HG02763 (cell line): ENCODE measurements around the gene RTL9.
"Not testable (repeated sequence)": the region's sequence is repeated elsewhere in the genome, so short reads cannot be mapped to it uniquely, and the experiment has no call there.

Experiments used
- ATAC-seq: cut with Tn5 transposase; IDR thresholded peaks from one replicate; pipeline ENCODE4 v1.9.1; 2021; ENCODE audit warnings: mild to moderate bottlenecking, moderate library complexity; ENCODE audit not compliant: unreplicated experiment

The RTL9 gene

DNA sequence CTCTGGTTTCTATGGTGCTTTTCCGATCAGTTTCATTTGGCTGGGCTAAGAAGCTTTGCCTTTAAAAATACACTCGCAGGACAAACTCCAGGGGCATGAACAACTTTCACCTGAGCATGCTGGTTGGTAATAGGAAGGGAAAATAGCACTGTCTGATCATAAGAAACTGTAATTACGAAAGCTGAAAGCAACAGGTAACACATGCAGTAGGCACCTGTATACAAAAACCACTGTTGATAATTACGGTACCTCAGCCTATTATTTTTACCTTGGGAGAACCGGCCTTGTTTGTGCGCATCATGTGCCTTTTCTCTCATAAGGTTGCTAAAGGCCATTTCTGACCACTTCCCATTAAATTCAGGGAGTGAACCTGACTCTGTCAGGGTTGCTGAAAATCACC lies 45.7 kb downstream of the RTL9 start:
- no peak for ATAC-seq

DNA sequence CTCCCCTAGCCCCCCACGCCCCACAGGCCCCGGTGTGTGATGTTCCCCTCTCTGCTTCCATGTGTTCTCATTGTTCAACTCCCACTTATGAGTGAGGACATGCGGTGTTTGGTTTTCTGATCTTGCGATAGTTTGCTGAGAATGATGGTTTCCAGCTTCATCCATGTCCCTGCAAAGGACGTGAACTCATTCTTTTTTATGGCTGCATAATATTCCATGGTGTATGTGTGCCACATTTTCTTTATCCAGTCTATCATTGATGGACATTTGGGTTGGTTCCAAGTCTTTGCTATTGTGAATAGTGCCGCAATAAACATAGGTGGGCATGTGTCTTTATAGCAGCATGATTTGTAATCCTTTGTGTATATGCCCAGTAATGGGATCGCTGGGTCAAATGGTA lies 47.6 kb downstream of the RTL9 start:
- not testable (repeated sequence) for ATAC-seq

DNA sequence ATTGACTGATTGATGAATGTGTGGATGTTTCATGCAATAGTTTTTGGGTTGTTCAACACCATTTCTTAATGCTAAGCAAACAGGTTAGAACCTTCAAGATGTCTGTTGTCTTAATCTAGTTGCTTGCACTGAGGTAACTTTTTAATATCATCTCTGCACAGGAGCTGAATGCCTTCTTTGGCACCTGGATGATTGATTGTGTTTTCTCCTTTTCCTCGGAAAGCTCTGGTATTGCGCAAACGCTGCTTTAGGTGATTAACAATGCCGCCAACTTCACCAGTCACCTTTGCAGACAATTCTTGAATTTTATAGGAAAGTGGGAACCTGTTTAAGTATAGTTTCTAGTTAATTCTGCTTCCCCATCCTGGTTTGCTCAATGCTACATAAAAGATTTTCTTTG lies 48.2 kb downstream of the RTL9 start:
- ATAC-seq, result no peak

DNA sequence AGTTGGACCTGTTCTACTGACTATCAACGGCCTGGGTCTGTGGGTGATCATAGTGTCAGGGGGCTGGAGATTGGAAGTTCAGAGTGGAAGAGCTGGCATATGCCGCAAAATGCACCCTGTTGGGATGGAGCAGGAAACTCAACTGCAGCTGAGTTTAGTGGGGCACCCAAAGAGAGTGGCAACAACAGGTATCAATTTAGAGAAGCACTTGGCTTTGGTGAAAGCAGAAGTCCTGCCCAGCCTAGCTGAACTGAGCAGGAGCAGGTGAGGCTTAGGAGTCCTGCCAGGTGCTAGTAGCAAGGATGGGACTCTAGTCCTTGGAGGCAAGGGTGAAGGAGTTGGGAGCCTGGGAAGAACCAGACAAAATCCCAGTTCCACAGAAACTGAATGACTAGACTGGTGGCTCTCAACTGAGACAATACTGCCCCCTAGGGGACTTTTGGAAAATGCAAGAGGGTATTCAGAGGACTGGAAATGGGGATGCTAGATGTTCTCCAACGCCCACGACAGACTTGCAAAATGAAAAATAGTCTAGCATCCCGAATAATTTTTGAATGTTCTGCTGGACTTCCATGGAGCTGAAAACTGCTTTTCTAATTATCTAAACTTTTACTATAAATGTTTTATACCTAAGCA lies 49.4 kb downstream of the RTL9 start:
- peak; percentile 51 for ATAC-seq
